ENCODE measurements around the gene RB1. TPM values are rescaled to one million over a fixed set of nuclear protein-coding genes. Genes with fewer than 3 reads are reported as not detected.
"Not testable (repeated sequence)": the region's sequence is repeated elsewhere in the genome, so short reads cannot be mapped to it uniquely, and the experiment has no call there.

Gene RB1
- total RNA-seq, 1 donor from 2014 or later = 26.5 TPM

GRCh38 chr13:48429886-48430285 is 126.3 kb downstream of the RB1 start:
- Mint-ChIP-seq H3K27me3 (ENCODE audit: insufficient read depth) (no peaks in the 10 kb centered on the region), H3K36me3 (ENCODE audit: low read depth) (peaks cover 13% of the 10 kb centered on the region), H3K27ac (no peak overlapping the region), H3K4me1 (ENCODE audit: low read depth) (peaks cover 40% of the 10 kb centered on the region), H3K9me3 (peaks cover 6% of the 10 kb centered on the region), H3K4me3 (no peak overlapping the region)
- intact Hi-C loops (cut with micrococcal nuclease) = no loop called here
- DNase-seq (ENCODE audit: low spot score) = no peak

- peaks cover 48% of the 10 kb centered on the region for H3K4me1 Mint-ChIP-seq (ENCODE audit: low read depth)
- H3K36me3 Mint-ChIP-seq (ENCODE audit: low read depth) = peaks cover 17% of the 10 kb centered on the region
- no peak overlapping the region for H3K27ac Mint-ChIP-seq
- intact Hi-C loops (cut with micrococcal nuclease) = no loop called here
- H3K9me3 Mint-ChIP-seq = peaks cover 4% of the 10 kb centered on the region
- DNase-seq (ENCODE audit: low spot score) = no peak
- H3K27me3 Mint-ChIP-seq (ENCODE audit: insufficient read depth) = no peaks in the 10 kb centered on the region
- no peak overlapping the region for H3K4me3 Mint-ChIP-seq
Observed at GRCh38 chr13:48431431-48431830, 127.9 kb downstream of the RB1 start.

- no peak overlapping the region for H3K4me3 Mint-ChIP-seq
- H3K27me3 Mint-ChIP-seq (ENCODE audit: insufficient read depth) = no peaks in the 10 kb centered on the region
- no peak for DNase-seq (ENCODE audit: low spot score)
- peaks cover 16% of the 10 kb centered on the region for H3K36me3 Mint-ChIP-seq (ENCODE audit: low read depth)
- intact Hi-C loops (cut with micrococcal nuclease) = no loop called here
- no peak overlapping the region for H3K27ac Mint-ChIP-seq
- peaks cover 49% of the 10 kb centered on the region for H3K4me1 Mint-ChIP-seq (ENCODE audit: low read depth)
- H3K9me3 Mint-ChIP-seq = no peaks in the 10 kb centered on the region
Observed at GRCh38 chr13:48431987-48432615, 128.6 kb downstream of the RB1 start.

GRCh38 chr13:48434200-48434599 is 130.6 kb downstream of the RB1 start:
- intact Hi-C loops (cut with micrococcal nuclease) = no loop called here
- H3K27ac Mint-ChIP-seq = no peak overlapping the region
- H3K36me3 Mint-ChIP-seq (ENCODE audit: low read depth) = peaks cover 17% of the 10 kb centered on the region
- no peak overlapping the region for H3K4me3 Mint-ChIP-seq
- DNase-seq (ENCODE audit: low spot score) = no peak
- peaks cover 44% of the 10 kb centered on the region for H3K4me1 Mint-ChIP-seq (ENCODE audit: low read depth)
- H3K9me3 Mint-ChIP-seq = no peaks in the 10 kb centered on the region
- no peaks in the 10 kb centered on the region for H3K27me3 Mint-ChIP-seq (ENCODE audit: insufficient read depth)

- Mint-ChIP-seq H3K27ac (no peak overlapping the region), H3K9me3 (no peaks in the 10 kb centered on the region), H3K4me3 (no peak overlapping the region), H3K27me3 (ENCODE audit: insufficient read depth) (no peaks in the 10 kb centered on the region), H3K36me3 (ENCODE audit: low read depth) (peaks cover 16% of the 10 kb centered on the region), H3K4me1 (ENCODE audit: low read depth) (peaks cover 26% of the 10 kb centered on the region)
- intact Hi-C loops (cut with micrococcal nuclease) = no loop called here
- no peak for DNase-seq (ENCODE audit: low spot score)
Observed at GRCh38 chr13:48436661-48437288, 133.2 kb downstream of the RB1 start.

- H3K4me3 Mint-ChIP-seq = no peak overlapping the region
- no peak for DNase-seq (ENCODE audit: low spot score)
- intact Hi-C loops (cut with micrococcal nuclease) = no loop called here
- peaks cover 16% of the 10 kb centered on the region for H3K36me3 Mint-ChIP-seq (ENCODE audit: low read depth)
- no peak overlapping the region for H3K27ac Mint-ChIP-seq
- H3K9me3 Mint-ChIP-seq = no peaks in the 10 kb centered on the region
- peaks cover 20% of the 10 kb centered on the region for H3K4me1 Mint-ChIP-seq (ENCODE audit: low read depth)
- no peaks in the 10 kb centered on the region for H3K27me3 Mint-ChIP-seq (ENCODE audit: insufficient read depth)
Observed at GRCh38 chr13:48437371-48437770, 133.8 kb downstream of the RB1 start.

- H3K9me3 Mint-ChIP-seq = no peaks in the 10 kb centered on the region
- peak overlapping the region; percentile 19 for H3K4me3 Mint-ChIP-seq
- H3K4me1 Mint-ChIP-seq (ENCODE audit: low read depth) = peaks cover 18% of the 10 kb centered on the region
- H3K36me3 Mint-ChIP-seq (ENCODE audit: low read depth) = peaks cover 3% of the 10 kb centered on the region
- no peak for DNase-seq (ENCODE audit: low spot score)
- peak overlapping the region; percentile 64 for H3K27ac Mint-ChIP-seq
- intact Hi-C loops (cut with micrococcal nuclease) = loop anchor here (1.0 to 10.0 kb wide), 3 partner anchors 40 to 119 kb away; no protein-coding TSS in a partner anchor
- no peaks in the 10 kb centered on the region for H3K27me3 Mint-ChIP-seq (ENCODE audit: insufficient read depth)
Observed at GRCh38 chr13:48443442-48444208, 140.1 kb downstream of the RB1 start.

GRCh38 chr13:48446464-48446863 is 142.9 kb downstream of the RB1 start:
- Mint-ChIP-seq H3K27ac (no peak overlapping the region), H3K36me3 (ENCODE audit: low read depth) (peaks cover 11% of the 10 kb centered on the region), H3K9me3 (peaks cover 14% of the 10 kb centered on the region), H3K4me1 (ENCODE audit: low read depth) (peaks cover 33% of the 10 kb centered on the region), H3K4me3 (no peak overlapping the region), H3K27me3 (ENCODE audit: insufficient read depth) (no peaks in the 10 kb centered on the region)
- intact Hi-C loops (cut with micrococcal nuclease) = loop anchor here (10.0 kb wide), 1 partner anchor 48 kb away; no protein-coding TSS in a partner anchor
- DNase-seq (ENCODE audit: low spot score) = no peak

- H3K27ac Mint-ChIP-seq = no peak overlapping the region
- peaks cover 25% of the 10 kb centered on the region for H3K36me3 Mint-ChIP-seq (ENCODE audit: low read depth)
- peak overlapping the region; percentile 13 for H3K4me3 Mint-ChIP-seq
- intact Hi-C loops (cut with micrococcal nuclease) = loop anchor here (10.0 kb wide), 1 partner anchor 46 kb away; no protein-coding TSS in a partner anchor
- no peak for DNase-seq (ENCODE audit: low spot score)
- H3K27me3 Mint-ChIP-seq (ENCODE audit: insufficient read depth) = no peaks in the 10 kb centered on the region
- H3K9me3 Mint-ChIP-seq = peaks cover 27% of the 10 kb centered on the region
- peaks cover 33% of the 10 kb centered on the region for H3K4me1 Mint-ChIP-seq (ENCODE audit: low read depth)
Observed at GRCh38 chr13:48448285-48448958, 144.9 kb downstream of the RB1 start.

GRCh38 chr13:48448959-48449614 is 145.5 kb downstream of the RB1 start:
- no peak overlapping the region for H3K27ac Mint-ChIP-seq
- peaks cover 27% of the 10 kb centered on the region for H3K4me1 Mint-ChIP-seq (ENCODE audit: low read depth)
- H3K4me3 Mint-ChIP-seq = no peak overlapping the region
- DNase-seq (ENCODE audit: low spot score) = no peak
- intact Hi-C loops (cut with micrococcal nuclease) = loop anchor here (10.0 kb wide), 1 partner anchor 46 kb away; no protein-coding TSS in a partner anchor
- H3K9me3 Mint-ChIP-seq = peaks cover 28% of the 10 kb centered on the region
- no peaks in the 10 kb centered on the region for H3K27me3 Mint-ChIP-seq (ENCODE audit: insufficient read depth)
- peaks cover 30% of the 10 kb centered on the region for H3K36me3 Mint-ChIP-seq (ENCODE audit: low read depth)

- Mint-ChIP-seq H3K4me3 (no peak overlapping the region), H3K9me3 (peaks cover 28% of the 10 kb centered on the region), H3K4me1 (ENCODE audit: low read depth) (peaks cover 21% of the 10 kb centered on the region), H3K27ac (no peak overlapping the region), H3K27me3 (ENCODE audit: insufficient read depth) (no peaks in the 10 kb centered on the region), H3K36me3 (ENCODE audit: low read depth) (peaks cover 30% of the 10 kb centered on the region)
- no peak for DNase-seq (ENCODE audit: low spot score)
- intact Hi-C loops (cut with micrococcal nuclease) = loop anchor here (10.0 kb wide), 1 partner anchor 45 kb away; no protein-coding TSS in a partner anchor
Observed at GRCh38 chr13:48449656-48450055, 146.1 kb downstream of the RB1 start.

- DNase-seq (ENCODE audit: low spot score); H3K27ac Mint-ChIP-seq; H3K27me3 Mint-ChIP-seq (ENCODE audit: insufficient read depth); intact Hi-C loops (cut with micrococcal nuclease); H3K4me3 Mint-ChIP-seq: not testable (repeated sequence)
- H3K4me1 Mint-ChIP-seq (ENCODE audit: low read depth) = peaks cover 20% of the 10 kb centered on the region
- H3K36me3 Mint-ChIP-seq (ENCODE audit: low read depth) = peaks cover 32% of the 10 kb centered on the region
- peaks cover 28% of the 10 kb centered on the region for H3K9me3 Mint-ChIP-seq
Observed at GRCh38 chr13:48451196-48451595, 147.6 kb downstream of the RB1 start.

Data from activated T-helper 1 cell treated with anti-CD3 and anti-CD28 coated beads, Interleukin-12 subunit alpha, Interleukin-12 subunit beta, Interleukin-2, Interleukin-4 antibody, amounts not matched to agents 30 ng/mL and 10 ng/mL and 1 ng/mL, durations not matched to agents 14 hours and 24 hours and 36 hours (primary cell).